ENCODE data around the gene MAD2L2. TPM values are rescaled to one million over a fixed set of nuclear protein-coding genes. Genes with fewer than 3 reads are reported as not detected.
A peak's percentile ranks its signal among the peaks of the same experiment; 100 is the strongest.

MAD2L2 gene
- total and polyA plus RNA-seq, 2 donors (not counting 1 experiment from before 2014, with no cell fraction given): 35.0 to 48.9 TPM

DNA sequence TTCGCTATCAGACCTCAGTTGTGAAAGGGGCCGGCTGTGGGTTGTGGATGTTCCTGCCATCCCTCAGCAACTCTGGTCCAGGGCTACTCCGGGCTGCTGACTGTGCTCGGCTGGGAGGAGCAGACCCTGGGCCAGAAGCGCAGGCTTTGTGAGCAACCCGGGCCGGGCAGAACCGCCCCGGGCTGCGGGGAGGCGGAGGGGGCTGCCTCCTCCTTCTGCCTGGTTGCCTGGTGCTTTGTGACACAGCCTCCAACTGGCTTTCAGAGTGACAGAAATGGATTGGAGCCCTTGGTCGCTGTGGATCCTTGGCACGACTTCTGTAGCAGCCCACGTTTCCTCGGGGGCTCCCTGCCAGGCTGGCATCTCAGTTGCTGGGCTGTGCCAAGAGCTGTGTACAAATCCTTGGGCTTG, 20.6 kb upstream of the MAD2L2 start:
- Histone ChIP-seq H4K20me1 (ENCODE audit: control insufficient read depth, extremely low read depth, insufficient read depth, low read length) (no peaks in the 10 kb centered on the region), H3K27ac (ENCODE audit: insufficient read depth, low read length) (no peak overlapping the region), H3K4me1 (ENCODE audit: control insufficient read depth, extremely low read depth, insufficient read depth, low read length) (no peaks in the 10 kb centered on the region), H3K27me3 (ENCODE audit: control insufficient read depth, insufficient read depth, low read length) (peaks cover 31% of the 10 kb centered on the region), H3K4me3 (replicated peaks in 1 of 4; ENCODE audit: control extremely low read depth in 1 of 4, insufficient read depth in 1 of 4, low read depth in 3 of 4, low read length in 4 of 4) (no peak overlapping the region), H3K36me3 (ENCODE audit: control insufficient read depth, insufficient read depth, low read length) (no peaks in the 10 kb centered on the region), H3K9me3 (ENCODE audit: control insufficient read depth, insufficient read depth, low read depth, low read length) (no peaks in the 10 kb centered on the region), H3K4me2 (ENCODE audit: extremely low read depth, insufficient read depth, low read length) (peak overlapping the region; percentile 44), H2AFZ (ENCODE audit: low read length) (no peak overlapping the region), H3K9ac (ENCODE audit: insufficient read depth, low read length) (no peak overlapping the region), H3K79me2 (ENCODE audit: control insufficient read depth, insufficient read depth, low read length) (no peaks in the 10 kb centered on the region)
- TF ChIP-seq EZH2 (IDR thresholded peaks at IDR 0.05; ENCODE audit: low read length, missing control alignments): no peak
- TF ChIP-seq, protein P1, sequence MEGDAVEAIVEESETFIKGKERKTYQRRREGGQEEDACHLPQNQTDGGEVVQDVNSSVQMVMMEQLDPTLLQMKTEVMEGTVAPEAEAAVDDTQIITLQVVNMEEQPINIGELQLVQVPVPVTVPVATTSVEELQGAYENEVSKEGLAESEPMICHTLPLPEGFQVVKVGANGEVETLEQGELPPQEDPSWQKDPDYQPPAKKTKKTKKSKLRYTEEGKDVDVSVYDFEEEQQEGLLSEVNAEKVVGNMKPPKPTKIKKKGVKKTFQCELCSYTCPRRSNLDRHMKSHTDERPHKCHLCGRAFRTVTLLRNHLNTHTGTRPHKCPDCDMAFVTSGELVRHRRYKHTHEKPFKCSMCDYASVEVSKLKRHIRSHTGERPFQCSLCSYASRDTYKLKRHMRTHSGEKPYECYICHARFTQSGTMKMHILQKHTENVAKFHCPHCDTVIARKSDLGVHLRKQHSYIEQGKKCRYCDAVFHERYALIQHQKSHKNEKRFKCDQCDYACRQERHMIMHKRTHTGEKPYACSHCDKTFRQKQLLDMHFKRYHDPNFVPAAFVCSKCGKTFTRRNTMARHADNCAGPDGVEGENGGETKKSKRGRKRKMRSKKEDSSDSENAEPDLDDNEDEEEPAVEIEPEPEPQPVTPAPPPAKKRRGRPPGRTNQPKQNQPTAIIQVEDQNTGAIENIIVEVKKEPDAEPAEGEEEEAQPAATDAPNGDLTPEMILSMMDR (conservative IDR thresholded peaks at IDR 0.05 in 1 of 2, IDR thresholded peaks at IDR 0.05 in 1 of 2; ENCODE audit: low read depth in 1 of 2, low read length in 2 of 2): no peak
- DNase-seq (ENCODE audit: low read depth in 2 of 2): no peak

DNA sequence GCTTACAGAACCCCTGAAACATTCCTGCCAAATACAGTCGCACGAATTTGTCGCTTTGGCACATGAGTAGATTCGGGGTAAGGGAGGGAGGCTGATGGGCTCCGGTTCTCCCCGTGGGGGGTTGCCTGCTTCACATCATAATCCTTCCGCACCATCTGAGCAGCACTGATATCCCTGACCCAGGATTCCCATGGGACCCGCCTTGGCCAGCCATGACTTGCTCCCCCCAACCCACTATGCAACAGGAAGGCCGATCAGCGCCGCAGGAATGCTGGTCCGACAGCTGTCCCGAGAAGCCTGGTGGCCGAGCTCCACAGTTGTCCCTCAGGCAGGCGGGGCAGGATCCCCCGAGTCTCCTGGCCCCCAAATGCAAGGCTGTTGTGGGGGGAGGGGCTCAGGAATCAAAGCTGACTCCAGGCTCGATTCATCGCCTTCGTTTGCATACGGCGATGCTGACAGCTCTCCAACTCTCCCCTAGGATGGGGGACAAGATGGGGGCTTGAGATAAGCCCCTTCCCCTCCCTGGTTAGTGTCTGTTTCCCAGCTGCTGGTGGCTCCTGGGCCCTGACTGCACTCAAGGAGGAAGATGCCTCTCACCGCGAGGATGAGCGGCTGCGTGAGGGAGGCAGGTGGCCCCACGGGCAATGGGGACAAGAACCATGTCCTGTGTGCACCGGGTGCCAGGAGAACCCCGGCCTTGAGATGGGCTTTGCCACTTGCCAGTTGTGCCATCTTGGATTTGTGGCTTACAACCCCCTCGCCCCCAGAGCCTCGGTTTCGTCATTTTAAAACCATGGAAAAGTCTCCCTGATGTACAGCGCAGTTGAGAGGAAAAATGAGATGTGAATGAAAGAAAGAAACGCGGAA, 19.9 kb upstream of the MAD2L2 start:
- Histone ChIP-seq H3K4me3 (replicated peaks in 1 of 4; ENCODE audit: control extremely low read depth in 1 of 4, insufficient read depth in 1 of 4, low read depth in 3 of 4, low read length in 4 of 4) (no peak overlapping the region), H3K9ac (ENCODE audit: insufficient read depth, low read length) (no peak overlapping the region), H3K27me3 (ENCODE audit: control insufficient read depth, insufficient read depth, low read length) (peaks cover 31% of the 10 kb centered on the region), H3K27ac (ENCODE audit: insufficient read depth, low read length) (no peak overlapping the region), H2AFZ (ENCODE audit: low read length) (no peak overlapping the region), H3K4me1 (ENCODE audit: control insufficient read depth, extremely low read depth, insufficient read depth, low read length) (no peaks in the 10 kb centered on the region), H3K9me3 (ENCODE audit: control insufficient read depth, insufficient read depth, low read depth, low read length) (no peaks in the 10 kb centered on the region), H3K36me3 (ENCODE audit: control insufficient read depth, insufficient read depth, low read length) (no peaks in the 10 kb centered on the region), H3K4me2 (ENCODE audit: extremely low read depth, insufficient read depth, low read length) (no peak overlapping the region), H4K20me1 (ENCODE audit: control insufficient read depth, extremely low read depth, insufficient read depth, low read length) (no peaks in the 10 kb centered on the region), H3K79me2 (ENCODE audit: control insufficient read depth, insufficient read depth, low read length) (no peaks in the 10 kb centered on the region)
- DNase-seq (ENCODE audit: low read depth in 2 of 2): no peak
- TF ChIP-seq EZH2 (IDR thresholded peaks at IDR 0.05; ENCODE audit: low read length, missing control alignments): no peak
- TF ChIP-seq, protein P1 (conservative IDR thresholded peaks at IDR 0.05 in 1 of 2, IDR thresholded peaks at IDR 0.05 in 1 of 2; ENCODE audit: low read depth in 1 of 2, low read length in 2 of 2): no peak

DNA sequence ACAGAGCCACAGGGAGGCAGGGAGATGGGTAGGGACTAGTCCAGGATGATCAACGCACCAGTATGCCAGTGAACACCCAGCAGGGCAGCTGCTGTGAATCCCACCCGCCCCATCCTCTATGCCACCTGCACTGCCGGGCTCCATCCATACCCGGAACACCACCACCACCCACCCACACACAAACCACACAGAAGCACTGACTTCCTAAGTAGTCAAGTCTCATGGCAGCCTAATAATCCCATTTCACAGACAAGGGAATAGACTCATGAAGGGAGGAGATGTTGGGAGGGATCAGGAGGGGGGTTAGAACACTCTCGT, 16.9 kb upstream of the MAD2L2 start:
- no peaks in the 10 kb centered on the region for H3K36me3 ChIP-seq (ENCODE audit: control insufficient read depth, insufficient read depth, low read length)
- no peak overlapping the region for H3K9ac ChIP-seq (ENCODE audit: insufficient read depth, low read length)
- TF ChIP-seq, protein P1 (conservative IDR thresholded peaks at IDR 0.05 in 1 of 2, IDR thresholded peaks at IDR 0.05 in 1 of 2; ENCODE audit: low read depth in 1 of 2, low read length in 2 of 2): no peak
- no peak for TF ChIP-seq EZH2 (IDR thresholded peaks at IDR 0.05; ENCODE audit: low read length, missing control alignments)
- no peak overlapping the region for H3K4me3 ChIP-seq (replicated peaks in 1 of 4; ENCODE audit: control extremely low read depth in 1 of 4, insufficient read depth in 1 of 4, low read depth in 3 of 4, low read length in 4 of 4)
- H3K79me2 ChIP-seq (ENCODE audit: control insufficient read depth, insufficient read depth, low read length): no peaks in the 10 kb centered on the region
- no peaks in the 10 kb centered on the region for H4K20me1 ChIP-seq (ENCODE audit: control insufficient read depth, extremely low read depth, insufficient read depth, low read length)
- peaks cover 31% of the 10 kb centered on the region for H3K27me3 ChIP-seq (ENCODE audit: control insufficient read depth, insufficient read depth, low read length)
- no peak overlapping the region for H2AFZ ChIP-seq (ENCODE audit: low read length)
- DNase-seq (ENCODE audit: low read depth in 2 of 2): no peak
- H3K27ac ChIP-seq (ENCODE audit: insufficient read depth, low read length): no peak overlapping the region
- H3K4me2 ChIP-seq (ENCODE audit: extremely low read depth, insufficient read depth, low read length): no peak overlapping the region
- H3K9me3 ChIP-seq (ENCODE audit: control insufficient read depth, insufficient read depth, low read depth, low read length): no peaks in the 10 kb centered on the region
- H3K4me1 ChIP-seq (ENCODE audit: control insufficient read depth, extremely low read depth, insufficient read depth, low read length): peaks cover 6% of the 10 kb centered on the region

All from fibroblast of lung (primary cell).